UCSD-AML1 (cell line): ENCODE data around the gene PPM1J.

Source experiments
- DNase-seq: peaks from one replicate; lab custom pipeline; 2025; ENCODE audit not compliant: unreplicated experiment; lab: John Stamatoyannopoulos, UW

The PPM1J gene

DNA sequence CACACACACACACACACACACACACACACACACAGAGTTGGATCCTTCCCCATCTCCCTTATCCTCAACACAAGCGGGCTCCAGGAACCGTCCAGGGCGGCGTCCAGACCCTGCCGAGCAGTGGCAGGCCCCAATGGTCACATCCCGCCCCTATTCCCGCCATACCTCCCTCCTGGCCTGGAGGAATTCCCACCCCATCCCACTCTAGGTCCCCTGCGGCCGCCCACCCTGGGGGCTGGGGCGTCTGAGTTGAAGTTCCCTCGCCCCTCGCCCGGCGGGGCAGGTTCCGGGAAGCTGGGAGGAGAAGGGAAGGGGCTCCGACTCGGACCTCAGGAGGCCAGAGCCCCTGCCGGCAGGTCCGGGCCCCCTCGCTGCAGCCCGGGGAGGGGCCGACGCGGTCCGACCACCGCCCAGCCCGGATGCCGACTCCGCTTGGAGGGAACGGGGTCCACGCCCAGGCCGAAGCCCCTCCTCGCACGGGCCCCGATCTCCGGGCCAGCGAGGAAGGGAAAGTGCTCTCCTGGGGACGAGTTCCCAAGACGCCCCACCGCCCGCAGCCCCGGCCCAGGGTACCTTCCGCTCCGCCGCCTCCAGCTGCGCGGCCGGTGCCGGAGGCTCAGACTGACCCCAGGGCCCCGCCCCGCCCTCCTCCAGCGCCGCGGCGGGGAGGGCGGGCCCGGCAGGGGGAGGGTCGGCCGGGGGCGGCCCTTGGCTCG, 8.5 kb downstream of the PPM1J start, which contains the start of gene RHOC:
Gene RHOC, minus strand, starts transcription at position 623 of the 716 bp plus-strand sequence. CDS start 3,328 bp downstream, outside the sequence.
- DNase-seq: peak; percentile 88

DNA sequence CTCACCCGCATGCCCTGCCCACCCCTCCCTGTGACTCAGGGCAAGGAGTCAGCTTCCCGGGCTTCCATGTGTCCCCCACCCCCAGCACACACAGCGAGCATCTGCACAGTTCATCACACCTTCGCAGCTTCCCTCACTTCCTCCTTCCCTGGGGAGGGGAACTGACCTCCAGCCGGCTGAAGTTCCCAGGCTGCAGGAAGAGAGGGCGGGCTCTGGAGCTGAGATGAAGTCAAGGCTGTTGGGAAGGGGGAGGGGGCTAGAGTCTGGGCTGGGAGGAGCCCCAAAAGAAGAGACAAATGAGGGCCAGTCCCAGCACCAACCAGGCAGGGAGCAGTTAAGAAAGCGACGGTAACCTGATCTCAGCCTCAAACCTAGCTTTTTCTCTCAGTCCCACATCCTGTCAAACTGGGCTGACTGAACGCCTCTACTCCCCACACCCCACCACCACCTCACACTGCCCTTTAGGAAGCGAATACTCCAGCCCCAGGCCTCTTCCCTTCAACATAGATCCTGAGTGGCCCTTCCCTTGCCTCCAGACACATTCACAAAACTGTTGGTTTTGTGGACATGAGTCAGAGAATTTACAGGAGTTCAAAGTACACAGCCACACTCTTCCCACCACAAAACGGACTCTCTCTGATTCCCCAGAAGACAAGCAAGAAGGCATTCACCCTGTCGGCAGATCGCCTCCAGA, 10.1 kb downstream of the PPM1J start:
- peak; percentile 90 for DNase-seq

DNA sequence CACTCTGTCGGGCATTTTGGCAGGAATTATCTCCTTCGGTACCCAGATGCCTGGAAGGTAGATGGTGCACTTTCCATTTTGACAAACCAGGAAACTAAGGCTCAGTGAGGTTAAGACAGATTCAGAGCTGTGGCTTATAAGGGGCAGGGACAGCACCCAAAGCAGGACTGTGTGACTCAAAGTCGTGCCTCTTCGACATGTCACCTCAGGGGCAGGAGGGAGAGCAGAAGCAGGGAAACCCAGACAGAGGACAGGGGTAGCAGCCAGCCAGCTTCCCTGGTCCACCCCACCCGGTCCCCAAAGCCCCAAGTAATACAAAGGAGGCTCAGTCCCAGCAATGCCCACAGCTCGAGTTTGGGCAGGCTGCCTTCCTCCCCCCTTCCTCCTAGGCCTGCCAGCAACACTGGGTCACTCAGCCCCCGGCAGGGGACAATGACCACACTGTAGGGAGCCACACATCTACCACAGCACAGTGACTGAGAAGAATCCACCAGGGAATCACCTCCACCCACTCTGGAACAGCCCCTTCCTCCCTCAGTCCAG, 10.7 kb downstream of the PPM1J start:
- no peak for DNase-seq

DNA sequence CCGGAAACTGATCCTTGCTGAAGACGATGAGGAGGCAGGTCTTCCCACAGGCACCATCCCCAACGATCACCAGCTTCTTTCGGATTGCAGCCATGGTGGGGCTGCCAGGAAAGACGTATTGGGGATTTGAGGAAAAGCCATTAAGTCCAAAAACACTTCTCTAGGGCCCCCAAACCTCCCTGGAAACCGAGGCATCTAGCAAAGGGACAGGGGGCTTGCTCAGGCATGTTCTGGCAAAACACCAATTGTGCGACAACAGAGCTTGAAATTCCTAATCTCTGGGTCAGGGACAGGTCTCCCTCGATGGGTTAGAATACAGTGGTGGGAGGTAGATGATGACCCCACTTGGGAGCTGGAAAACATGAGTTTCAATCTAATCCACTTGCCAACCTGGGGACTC, 11.4 kb downstream of the PPM1J start:
- no peak for DNase-seq

DNA sequence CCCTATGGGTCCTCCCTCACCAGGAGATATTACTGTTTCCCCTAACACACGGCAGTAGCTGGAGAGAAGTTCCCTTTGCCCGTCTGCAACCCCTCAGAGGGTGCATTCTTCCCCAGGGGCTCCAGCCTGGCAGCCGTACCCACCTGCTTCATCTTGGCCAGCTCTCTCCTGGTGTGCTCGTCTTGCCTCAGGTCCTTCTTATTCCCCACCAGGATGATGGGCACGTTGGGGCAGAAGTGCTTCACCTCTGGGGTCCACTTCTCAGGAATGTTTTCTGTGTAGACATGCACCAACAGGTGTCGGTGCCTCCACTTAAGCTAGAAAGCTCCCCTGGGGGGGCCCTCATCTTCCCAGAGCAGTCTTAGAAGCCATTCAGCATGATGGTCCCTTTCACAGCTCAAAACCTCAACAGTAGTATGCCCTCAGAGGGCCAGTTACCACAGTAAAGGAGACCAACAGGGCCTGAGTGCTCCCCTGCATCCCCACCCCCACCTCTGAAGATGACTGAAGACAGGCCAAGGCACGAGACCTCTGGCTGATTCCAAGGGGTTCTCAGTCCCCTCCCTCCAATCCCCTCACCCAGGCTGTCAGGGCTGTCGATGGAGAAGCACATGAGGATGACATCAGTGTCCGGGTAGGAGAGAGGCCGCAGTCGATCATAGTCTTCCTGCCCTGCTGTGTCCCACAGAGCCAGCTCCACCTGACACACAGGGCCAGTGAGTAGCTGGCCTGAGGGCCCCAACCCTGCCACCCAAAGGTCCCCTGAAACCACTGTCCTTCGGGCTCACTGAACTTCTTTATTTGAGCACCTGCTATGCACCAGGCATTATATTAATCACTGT, 12.5 kb downstream of the PPM1J start:
- DNase-seq: no peak

DNA sequence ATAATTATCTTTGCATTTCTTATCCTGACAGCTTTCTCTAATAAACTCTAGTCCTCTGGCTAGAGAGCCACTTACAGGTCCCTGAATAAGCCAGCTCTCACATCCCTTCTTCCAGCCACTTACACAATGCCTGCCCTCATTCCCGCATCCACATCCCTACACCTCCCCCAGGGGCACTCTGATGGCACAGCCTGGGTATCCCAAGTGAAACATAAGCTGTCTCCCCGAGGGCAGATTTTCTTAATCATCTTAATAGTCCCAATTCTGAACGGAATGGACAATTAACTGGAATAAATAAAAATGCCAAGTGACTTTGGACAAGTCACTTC, 13.1 kb downstream of the PPM1J start:
- no peak for DNase-seq

DNA sequence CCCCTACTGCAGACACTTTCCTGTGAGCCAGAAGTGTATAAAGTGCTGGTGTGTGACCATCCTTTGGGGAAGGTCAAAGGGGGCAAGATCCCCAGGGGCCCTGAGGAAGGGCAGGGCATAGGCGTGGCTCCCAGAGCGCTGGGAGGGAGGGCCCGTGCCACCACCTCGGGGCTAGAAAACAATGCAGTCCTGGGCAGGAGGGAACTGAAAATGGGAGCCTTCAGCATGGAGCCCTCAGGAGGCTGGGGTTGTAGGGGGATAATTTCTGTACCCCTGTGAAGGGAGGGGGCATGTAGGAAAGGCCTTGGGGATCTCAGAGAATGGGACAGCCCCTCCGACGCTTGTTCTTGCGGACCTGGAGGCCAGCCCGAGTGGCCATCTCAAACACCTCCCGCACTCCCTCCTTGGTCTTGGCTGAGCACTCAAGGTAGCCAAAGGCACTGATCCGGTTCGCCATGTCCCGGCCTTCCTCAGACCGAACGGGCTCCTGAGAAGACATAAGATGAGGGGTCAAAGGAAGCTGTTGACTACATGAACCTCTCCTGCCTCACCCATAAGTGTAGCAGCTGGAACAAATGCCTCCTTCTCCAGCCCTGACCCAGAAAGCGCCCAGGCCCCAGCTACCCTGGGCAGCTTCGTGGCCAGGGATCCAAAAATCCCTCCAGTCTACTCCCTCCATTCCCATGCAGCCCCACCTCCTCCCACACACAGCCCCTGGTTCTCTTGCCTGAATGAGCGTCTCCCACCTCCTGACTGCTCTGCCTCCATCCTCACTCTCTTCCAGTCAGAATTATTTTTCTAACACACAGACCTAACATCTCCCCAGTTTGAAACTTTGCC, 13.7 kb downstream of the PPM1J start:
- no peak for DNase-seq

DNA sequence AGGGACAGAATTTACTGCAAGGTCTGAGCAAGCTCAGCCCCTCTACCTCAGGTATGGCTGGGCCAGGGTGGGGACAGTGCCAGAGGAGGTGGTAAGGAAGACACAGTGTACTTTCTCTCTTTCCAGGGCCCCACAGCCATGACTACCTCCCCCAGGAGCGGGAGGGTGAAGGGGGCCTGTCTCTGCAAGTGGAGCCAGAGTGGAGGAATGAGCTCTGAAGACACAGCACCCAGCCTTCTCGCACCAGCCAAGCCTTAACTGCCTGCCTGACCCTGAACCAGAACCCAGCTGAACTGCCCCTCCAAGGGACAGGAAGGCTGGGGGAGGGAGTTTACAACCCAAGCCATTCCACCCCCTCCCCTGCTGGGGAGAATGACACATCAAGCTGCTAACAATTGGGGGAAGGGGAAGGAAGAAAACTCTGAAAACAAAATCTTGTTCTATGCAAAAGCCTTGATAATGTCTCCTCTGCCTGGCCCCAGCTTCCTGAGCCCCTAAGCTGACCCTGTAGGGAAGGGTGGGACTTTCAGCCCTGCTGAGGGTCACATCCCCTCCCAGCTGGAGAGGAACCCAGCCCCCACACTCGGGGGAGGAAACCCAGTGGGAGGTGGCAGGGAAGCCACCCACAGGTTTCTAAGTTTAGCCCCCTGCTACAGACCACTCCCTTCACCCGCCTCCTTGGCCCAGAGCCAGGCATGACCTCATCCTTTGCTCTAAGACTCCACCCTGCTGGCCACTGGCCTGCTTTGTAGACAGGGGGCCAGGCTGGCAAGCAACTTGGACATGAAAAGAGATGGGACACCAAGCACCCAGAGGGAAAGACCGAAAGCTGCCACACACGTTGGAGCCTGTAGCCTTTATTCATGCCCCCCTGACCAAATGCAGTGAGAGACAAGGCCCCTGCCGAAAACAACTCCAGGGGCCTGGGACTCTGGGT, 14.6 kb downstream of the PPM1J start:
- peak; percentile 98 for DNase-seq

DNA sequence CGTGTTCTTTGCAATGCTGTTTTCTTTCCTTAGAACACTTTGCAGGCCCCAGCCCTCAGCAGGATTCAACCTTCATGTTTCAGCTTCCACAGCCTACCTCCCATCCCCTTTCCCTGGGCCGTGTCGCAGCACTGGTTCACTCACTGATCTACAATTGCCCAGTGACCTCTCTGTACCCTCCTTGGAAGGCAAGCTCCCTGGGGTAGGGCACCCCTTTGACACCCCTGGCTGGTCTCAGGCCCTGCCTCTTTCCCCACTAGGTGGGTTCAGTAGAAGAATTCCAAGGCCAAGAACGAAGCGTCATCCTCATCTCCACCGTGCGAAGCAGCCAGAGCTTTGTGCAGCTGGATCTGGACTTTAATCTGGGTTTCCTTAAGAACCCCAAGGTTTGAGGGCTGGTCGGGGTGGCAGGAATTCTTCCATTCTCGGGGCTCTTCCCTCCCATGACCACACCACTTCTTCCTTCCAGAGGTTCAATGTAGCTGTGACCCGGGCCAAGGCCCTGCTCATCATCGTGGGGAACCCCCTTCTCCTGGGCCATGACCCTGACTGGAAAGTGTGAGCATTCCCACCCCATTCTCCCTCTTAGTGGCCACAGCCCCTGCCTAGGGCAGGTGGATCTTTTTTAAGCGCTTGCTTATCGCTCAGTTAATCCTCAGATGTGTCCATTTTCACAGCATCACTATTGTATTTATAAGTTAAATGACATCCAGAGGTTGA, 15.5 kb downstream of the PPM1J start:
- no peak for DNase-seq

DNA sequence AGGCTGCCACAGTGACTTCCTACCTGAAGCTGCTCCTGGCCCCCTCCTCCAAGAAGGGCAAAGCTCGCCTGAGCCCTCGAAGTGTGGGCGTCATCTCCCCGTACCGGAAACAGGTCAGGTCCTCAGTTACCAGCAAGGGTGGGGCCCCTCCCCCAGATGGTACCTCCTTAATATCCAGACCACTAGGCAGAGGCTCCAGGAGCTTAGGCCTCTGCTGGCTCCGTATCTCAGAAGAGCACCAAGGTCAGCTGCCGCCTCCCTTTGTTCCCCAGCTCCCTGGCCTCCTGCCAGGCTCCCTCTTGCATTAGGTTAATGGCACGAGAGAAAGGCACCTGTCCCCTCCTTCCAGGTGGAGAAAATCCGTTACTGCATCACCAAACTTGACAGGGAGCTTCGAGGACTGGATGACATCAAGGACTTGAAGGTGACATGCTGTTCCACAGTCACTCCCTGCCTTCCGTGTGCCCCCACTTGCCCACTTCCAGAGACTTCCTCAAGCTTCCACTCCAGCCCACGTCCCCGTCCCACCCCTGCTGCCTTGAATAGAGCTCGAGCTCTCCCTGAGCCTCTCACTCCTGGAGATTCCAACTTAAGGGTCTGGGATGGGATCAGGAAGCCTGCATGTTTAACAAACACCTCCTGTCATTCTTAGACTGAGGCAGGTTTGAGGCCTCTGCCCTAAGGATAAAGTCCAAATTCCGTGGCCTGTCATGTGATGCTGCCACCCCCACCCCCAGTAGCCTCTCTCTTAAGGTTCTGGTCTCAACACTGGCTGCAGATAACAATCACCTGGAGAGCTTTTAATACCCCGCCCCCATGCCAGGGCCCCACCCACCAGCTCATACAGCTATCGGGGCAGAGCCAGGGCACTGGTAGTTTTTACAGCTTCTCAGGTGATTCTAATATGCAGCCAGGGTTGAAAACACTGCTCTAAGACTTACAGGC, 16.5 kb downstream of the PPM1J start:
- DNase-seq: no peak

DNA sequence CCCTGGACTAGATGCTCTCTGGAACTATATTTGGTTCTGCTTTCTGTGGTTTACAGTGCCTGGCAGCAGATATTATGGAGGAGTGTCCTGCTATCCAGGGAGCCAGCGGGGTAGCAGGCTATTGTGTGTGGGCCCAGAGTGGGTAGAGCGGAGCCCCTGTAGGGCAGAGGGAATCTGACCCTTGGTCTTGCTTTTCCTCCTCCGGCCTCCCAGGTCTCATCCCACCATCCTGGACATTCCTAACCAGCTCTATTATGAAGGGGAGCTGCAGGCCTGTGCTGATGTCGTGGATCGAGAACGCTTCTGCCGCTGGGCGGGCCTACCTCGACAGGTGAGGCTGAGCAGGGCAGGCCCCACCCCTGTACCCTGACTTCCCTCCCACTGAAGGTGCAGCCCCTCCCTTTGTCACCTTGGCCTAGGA, 17.3 kb downstream of the PPM1J start:
- no peak for DNase-seq

DNA sequence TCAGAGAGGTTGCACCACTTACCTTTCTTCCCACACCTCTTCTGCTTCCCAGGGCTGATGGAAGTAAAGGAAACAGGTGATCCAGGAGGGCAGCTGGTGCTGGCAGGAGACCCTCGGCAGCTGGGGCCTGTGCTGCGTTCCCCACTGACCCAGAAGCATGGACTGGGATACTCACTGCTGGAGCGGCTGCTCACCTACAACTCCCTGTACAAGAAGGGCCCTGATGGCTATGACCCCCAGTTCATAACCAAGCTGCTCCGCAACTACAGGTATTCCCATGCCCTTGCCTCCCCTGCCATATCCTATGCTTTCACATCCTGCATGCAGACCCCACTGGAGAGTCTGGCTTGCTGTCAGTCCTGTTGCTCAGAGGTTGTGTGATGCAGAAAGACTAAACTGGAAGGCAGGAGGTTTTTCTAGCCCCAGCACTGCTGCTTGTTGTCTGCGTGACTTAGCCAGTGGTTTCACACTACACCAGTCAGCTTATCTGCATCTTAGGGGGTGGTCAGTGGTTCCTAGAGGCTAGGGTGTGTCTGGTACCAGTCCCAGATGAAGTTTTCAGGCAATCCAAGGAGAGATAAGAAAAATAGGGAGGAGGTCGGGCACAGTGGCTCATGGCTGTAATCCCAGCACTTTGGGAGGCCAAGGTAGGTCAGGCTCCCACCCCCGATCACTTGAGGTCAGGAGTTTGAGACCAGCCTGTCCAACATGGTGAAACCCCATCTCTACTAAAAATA, 18.4 kb downstream of the PPM1J start:
- DNase-seq: no peak

DNA sequence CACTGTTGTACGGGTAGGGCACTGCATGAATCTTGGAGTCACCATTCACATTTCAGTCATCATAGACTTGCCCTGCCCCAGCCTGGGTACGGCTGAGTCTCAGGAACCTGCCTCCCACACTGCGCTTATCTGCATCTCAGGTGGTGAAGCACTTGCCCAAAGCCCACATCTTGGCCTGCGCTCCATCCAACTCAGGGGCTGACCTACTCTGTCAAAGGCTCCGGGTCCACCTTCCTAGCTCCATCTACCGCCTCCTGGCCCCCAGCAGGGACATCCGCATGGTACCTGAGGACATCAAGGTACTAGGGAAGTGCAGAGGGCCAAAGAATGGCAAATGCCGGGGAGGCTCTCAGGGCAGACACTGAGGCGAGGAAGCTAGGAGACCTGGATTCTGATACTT, 19.9 kb downstream of the PPM1J start:
- DNase-seq: no peak

DNA sequence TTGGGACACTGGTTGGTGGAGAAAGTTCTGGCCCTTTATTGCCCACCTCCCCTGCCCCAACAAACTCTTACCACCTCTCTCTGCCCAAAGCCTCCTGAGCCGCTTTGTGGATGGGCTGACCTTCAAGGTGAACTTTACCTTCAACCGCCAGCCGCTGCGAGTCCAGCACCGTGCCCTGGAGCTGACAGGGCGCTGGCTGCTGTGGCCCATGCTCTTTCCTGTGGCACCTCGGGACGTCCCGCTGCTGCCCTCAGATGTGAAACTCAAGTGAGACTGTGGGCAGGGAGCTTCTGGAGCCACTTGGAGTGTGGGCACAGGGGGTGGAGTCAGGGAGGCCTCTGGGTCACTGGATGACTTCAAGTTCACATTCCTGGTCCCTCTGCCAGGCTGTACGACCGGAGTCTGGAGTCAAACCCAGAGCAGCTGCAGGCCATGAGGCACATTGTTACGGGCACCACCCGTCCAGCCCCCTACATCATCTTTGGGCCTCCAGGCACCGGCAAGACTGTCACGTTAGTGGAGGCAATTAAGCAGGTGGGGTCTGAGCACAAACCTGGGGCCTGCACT, 20.7 kb downstream of the PPM1J start:
- DNase-seq: no peak

DNA sequence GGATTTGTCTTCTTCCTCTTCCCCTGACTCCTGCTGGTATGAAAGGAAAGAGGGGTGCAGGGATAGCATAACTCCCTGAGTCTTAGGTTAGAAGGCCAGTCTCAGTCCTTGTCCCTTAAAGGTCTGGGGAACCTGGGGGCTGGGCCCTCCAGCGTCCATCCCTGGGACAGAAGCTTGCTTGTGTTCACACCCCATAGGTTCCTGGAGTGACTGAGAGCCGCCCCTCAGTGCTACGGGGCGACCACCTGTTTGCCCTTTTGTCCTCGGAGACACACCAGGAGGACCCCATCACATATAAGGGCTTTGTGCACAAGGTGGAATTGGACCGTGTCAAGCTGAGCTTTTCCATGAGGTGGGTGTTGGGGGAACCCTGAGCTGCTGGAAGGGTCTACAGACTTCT, 21.3 kb downstream of the PPM1J start:
- no peak for DNase-seq

DNA sequence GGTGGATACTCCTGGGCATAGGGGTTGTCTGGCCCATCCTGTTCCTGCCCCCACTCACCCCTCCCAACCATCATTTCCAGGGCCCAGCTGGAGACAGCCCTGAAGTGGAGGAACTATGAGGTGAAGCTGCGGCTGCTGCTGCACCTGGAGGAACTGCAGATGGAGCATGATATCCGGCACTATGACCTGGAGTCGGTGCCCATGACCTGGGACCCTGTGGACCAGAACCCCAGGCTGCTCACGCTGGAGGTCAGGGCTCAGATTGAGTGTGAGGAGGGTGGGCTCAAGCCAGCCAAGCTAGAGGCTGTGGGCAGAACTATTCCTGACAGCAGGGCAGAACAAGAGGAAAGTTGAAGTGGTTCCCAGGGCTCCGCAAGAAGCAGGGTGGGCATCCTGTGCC, 22.5 kb downstream of the PPM1J start:
- no peak for DNase-seq

DNA sequence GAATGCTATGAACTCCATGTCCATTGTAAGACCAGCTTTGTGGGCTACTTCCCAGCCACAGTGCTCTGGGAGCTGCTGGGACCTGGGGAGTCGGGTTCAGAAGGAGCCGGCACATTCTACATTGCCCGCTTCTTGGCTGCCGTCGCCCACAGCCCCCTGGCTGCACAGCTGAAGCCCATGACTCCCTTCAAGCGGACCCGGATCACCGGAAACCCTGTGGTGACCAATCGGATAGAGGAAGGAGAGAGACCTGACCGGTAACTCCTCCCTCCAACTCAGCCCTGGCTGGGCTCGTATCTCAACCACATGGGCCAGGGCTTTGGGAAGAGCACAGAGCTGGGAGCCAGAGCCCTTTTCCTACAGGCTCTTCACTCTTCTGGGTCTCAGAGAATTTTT, 25.3 kb downstream of the PPM1J start:
- DNase-seq: no peak
